Right ventricle myocardium superior (tissue), 1 donor: Measurements from ENCODE around the gene MPND. TPM values are rescaled to one million over a fixed set of nuclear protein-coding genes. Genes with fewer than 3 reads are reported as not detected.
"Not testable (repeated sequence)": the region's sequence is repeated elsewhere in the genome, so short reads cannot be mapped to it uniquely, and the experiment has no call there.

Experiments
- ATAC-seq: fragments of 200-7000 bp; cut with Tn5 transposase; one replicate; pipeline ENCODE4 v1.9.1; 2020; ENCODE audit warnings: mild to moderate bottlenecking; ENCODE audit not compliant: poor library complexity
- DNase-seq: peaks from one replicate; pipeline ENCODE4 v3.0.0-alpha.2; 2020
- intact Hi-C: fragments of 100-400 bp; cut with DNase I; formaldehyde crosslinking; loops from one replicate; pipeline ENCODE4 v1.11.2; 2022
- total RNA-seq: library from RNA; stranded (reverse); fragmentation: NEBNext Ultra II Directional; extraction: Animal tissue kit (Norgen Biotek cat#: 25700); gene quantifications from one replicate; pipeline ENCODE4 v1.2.1, GENCODE V29; 2021
- donor health status: DM: no; HTN: yes; CAD: no; lungs with severe emphysema.

MPND gene
- total RNA-seq, 1 donor from 2014 or later: 16.6 TPM

DNA sequence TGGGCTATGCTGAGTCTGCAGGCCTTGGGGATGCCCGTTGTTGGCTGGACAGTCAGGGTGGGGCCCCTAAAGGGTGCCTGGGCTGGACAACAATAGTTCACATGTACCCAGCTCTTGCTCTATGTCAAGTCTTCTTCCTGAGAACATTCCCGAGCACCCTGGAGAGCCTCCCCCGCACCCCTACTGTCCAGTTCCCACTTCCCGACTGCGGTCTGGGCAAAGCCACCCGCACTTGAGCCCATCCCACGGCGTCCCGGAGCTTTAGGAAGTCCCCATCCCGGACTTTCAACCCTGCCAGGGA lies 1.1 kb upstream of the MPND start:
- intact Hi-C loops: no loop called here
- ATAC-seq: peak; percentile 18
- no peak for DNase-seq

DNA sequence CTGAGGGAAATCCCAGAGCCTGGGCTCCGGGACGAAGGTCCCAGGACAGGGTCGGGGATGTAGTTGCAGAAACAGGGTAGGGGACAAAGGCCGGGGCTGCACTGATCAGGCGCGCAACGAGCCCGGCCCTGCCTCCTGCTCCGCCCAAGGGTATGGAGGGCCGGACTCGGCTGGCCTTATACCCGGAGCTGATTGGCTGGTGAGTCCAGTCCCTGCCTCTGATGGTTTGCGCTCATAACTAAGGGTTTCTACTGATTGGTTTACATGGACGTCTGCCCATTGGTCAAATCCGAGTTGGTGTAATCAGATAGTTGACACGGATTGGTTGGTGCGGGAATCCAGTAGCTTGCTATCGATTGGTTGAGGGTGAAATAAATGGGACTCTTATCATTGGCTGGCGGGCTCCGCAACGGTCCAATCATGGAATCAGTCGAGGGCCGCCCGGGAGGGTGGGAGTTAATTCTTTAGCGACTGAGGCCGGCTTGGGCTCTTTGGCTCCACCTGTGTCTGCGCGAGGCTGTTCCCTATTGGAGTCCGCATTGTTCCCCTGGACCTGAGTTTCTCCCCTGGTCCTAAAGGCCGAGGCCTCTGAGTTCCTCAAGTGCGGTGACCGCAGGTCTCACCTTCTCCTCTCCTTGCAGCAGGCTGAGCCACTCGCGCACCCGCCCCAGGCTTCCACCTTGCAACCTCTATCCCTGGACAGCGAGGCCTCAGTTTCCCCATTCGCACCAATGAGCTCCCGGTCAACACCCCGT lies 570 bp upstream of the MPND start:
- peak; percentile 93 for ATAC-seq
- peak; percentile 96 for DNase-seq
- intact Hi-C loops: no loop called here

- intact Hi-C loops: no loop called here
- ATAC-seq: no peak
- DNase-seq: no peak
Measured at GRCh38 chr19:4345342-4346019, 2.1 kb downstream of the MPND start.

DNA sequence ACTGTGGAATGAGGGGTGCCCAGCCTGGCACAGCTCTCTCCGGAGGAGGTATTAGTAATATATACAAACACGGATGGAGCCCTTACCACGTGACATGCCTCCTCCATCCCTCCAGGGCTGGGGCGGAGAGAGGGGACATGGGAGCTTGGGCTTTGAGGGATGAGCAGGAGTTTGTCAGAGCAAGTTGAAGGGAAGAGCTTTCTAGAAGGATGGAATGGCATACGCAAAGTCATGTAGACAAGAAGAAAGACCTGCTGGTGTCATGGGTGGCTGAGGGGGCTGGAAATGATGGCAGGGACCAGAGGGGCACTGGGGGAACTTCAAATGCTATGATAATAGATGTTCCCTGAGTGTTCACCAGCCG lies 2.6 kb downstream of the MPND start:
- intact Hi-C loops: no loop called here
- ATAC-seq (no peak), DNase-seq (no peak)

DNA sequence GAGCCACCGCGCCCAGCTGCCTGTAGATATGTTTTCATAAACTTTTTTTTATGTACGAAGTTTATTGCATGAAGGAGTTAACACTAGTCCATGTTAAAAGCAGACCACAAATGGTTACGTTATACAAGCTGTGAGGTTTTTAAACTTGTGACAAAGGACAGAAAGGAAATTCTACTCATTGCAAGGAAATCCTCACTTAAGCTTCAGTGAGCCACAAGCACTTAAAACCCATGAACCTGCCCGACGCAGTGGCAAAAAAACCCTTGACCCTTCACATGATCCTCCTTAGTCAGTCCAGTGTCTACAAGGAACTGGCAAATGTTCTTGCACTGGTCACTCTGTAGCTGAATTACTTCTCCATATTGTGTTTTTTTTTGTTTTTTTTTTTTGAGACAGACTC lies 4.2 kb downstream of the MPND start:
- ATAC-seq: no peak
- intact Hi-C loops: no loop called here
- no peak for DNase-seq

- DNase-seq, ATAC-seq, intact Hi-C loops: not testable (repeated sequence)
Measured at GRCh38 chr19:4349225-4349624, 5.9 kb downstream of the MPND start.

DNA sequence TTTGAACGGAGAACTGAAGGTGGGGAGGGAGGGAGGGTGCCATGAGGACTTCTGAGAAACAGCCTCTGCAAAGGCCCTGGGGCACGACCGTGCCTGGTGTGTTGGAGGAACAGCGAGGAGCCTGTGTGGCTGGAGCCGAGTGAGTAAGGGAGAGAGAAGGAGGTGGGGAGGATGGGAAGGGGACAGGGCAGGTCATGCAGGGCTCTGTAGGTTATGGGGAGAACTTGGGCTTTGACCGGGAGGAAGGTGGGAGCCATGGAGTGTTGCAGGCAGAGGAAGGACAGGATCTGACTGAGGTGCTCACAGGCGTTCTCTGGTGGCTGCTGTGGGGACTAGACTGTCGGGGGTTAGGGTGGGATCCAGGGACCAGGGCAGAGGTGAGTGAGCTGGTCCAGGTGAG lies 6.7 kb downstream of the MPND start:
- ATAC-seq: no peak
- no peak for DNase-seq
- intact Hi-C loops: no loop called here

GRCh38 chr19:4350726-4351125 lies 7.4 kb downstream of the MPND start:
- ATAC-seq (no peak), DNase-seq (no peak)
- intact Hi-C loops: no loop called here

GRCh38 chr19:4352701-4353121 lies 9.3 kb downstream of the MPND start:
- peak; percentile 63 for DNase-seq
- peak; percentile 63 for ATAC-seq
- intact Hi-C loops: no loop called here

- DNase-seq (no peak), ATAC-seq (no peak)
- intact Hi-C loops: no loop called here
Measured at GRCh38 chr19:4354282-4354681, 10.9 kb downstream of the MPND start.

DNA sequence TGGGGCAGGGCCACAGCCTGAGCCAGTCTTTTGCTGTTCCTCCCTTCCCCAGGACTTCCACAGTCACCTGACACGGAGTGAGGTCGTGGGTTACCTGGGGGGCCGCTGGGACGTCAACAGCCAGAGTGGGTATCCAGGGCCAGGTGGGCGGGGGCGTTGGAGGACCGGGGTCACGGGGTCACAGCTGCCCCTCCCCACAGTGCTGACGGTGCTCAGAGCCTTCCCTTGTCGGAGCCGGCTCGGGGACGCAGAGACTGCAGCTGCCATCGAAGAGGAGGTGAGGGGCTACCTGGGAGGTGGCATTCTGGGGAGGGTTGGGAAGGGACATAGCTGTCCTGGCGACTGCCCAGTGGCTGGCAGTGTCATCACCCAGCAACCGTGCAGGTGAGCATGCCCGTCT lies 11.5 kb downstream of the MPND start:
- intact Hi-C loops: no loop called here
- ATAC-seq (no peak), DNase-seq (no peak)

DNA sequence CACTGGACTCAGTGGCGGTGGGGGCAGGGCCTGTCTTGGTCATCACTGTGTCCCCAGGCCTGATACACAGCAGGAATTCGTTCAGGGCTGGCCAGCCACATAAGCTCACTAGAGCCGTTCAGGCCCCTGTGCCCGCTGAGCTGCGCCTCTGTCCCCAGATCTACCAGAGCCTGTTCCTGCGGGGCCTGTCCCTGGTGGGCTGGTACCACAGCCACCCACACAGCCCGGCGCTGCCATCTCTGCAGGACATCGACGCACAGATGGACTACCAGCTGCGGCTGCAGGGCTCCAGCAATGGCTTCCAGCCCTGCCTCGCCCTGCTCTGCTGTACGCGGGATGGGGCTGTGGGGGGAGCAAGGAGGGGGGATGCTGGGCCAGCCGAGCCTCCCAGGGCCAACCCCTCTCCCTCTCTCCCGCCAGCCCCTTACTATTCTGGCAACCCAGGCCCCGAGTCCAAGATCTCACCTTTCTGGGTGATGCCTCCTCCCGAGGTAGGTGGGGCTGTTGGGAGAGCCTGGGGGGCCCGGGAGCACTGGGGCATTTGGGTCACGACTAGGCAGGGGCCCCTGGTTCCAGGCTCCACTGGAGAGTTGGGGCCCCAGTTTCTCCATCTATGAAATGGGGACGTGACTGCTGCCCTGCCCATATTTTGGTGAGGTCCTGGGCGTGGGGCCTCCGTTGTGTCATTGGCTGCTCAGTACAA lies 13.9 kb downstream of the MPND start:
- DNase-seq: no peak
- intact Hi-C loops: no loop called here
- ATAC-seq: no peak

DNA sequence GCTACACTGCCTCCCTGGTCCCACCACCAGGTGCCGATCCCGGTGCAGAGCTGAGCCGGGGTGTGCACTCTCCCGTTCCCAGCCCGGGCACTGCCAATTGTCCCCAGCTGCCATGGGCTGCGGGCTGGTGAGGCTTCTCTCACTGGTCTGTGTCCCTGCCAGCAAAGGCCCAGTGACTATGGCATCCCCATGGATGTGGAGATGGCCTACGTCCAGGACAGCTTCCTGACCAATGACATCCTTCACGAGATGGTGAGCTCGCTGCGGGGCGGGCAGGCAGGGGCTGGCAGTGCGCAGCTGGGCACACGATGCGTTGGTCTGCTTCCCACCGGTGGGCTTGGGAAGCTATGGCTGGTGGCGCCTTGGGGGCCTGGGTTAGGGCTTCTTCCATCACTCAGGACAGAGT lies 14.6 kb downstream of the MPND start:
- intact Hi-C loops: no loop called here
- no peak for DNase-seq
- ATAC-seq: no peak

- intact Hi-C loops: no loop called here
- no peak for DNase-seq
Measured at GRCh38 chr19:4358709-4359626, 15.6 kb downstream of the MPND start.

GRCh38 chr19:4359627-4360000 lies 16.3 kb downstream of the MPND start:
- no peak for ATAC-seq

More at GRCh38 chr19:4358709-4359626, 15.6 kb downstream of the MPND start:
- no peak for ATAC-seq

DNA sequence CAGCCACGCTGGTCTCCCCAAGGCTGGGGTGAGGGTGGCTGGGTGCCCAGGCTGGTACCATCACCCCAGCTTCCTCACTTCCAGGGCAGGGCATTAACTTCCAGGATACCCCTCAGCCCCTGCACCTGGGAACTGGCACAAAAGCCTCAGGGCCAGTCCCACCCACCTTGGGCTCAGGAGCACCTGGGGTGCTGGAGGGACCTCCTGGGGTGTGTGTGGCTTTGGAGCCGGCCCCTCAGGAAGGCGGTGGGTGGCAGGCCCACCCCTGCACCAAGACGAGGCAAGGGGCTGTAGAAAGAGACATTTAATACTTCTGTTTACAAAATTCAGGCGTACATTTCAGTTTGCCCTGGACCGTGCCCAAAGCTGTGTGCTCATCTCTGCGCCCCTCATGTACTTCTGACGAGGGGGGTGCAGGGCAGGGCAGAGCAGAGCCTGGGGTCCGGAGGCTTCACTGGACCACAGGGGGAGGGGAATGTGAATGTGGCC lies 16.8 kb downstream of the MPND start:
- ATAC-seq (no peak), DNase-seq (no peak)
- intact Hi-C loops: no loop called here

More at GRCh38 chr19:4359627-4360000, 16.3 kb downstream of the MPND start:
- no peak for DNase-seq
- intact Hi-C loops: no loop called here

DNA sequence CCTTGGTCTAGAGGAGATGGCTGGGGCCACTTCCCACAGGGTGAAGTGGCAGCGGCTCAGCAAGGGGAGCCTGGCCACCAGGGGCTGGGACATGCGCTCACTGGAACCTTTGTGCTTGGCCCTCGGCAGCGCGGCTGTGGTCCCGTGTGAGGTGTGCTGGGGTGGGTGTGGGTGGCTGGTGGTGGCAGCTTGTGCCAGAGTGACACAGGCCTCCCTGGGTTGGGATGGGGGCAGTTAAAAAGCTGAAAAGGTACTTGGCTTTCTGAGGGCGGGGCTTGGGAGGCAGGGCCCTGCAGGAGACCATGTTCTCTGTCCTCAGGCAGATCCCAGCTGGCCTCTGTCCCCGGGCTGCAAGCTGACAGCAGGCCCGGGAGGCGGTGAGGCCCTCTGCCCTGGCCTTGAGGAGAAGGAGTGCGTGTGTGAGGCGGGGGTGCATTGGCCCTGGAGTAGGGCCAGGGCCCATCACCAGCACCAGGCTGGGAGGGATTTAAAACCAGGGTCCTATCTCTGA lies 17.3 kb downstream of the MPND start:
- DNase-seq (no peak), ATAC-seq (no peak)
- intact Hi-C loops: no loop called here

DNA sequence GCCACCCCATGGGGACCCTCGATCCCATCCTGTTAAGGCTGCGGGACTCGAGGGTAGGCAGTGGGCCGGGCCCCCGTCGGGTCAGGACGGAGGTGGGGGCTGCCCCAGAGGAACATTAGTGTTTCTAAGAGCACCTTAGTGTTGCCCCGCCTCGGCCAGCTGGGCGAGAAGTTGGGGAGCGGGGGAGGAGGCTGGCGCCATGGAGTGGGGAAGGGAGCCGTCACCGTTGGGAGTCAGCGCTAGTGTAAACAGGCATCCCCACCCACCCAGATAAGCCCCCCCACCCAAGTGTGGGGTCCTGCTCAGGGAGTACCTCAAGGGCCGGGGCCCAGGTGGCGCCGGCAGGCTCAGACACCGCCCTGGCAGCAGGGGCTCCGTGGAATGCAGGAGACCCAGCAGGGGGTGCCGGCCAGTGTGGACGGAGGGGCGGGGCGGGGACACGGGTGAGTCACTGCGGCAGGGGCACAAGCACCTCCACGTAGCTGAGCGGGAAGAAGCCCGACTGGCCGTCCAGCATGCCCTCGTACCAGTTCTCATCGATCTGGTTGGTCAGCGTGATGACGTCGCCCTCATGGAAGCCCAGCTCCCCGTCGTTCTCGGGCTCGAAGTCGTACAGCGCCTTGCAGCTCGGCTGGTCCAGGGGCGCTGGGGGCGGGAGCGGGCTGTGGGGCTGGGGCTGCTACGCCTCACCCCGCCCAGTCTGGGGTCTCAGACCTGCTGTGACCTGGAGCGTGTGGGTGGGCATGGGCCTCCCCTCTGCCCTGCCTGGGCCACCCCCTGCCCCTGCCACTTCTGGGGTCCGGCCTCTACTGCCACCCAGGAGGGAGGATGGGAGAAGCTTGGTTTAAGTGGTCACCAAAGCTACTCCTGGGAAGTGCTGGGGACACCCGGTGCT lies 18.0 kb downstream of the MPND start:
- ATAC-seq: no peak
- DNase-seq: no peak
- intact Hi-C loops: no loop called here
